Activated CD4-positive, alpha-beta T cell treated with anti-CD3 and anti-CD28 coated beads, Interleukin-2, amount 10 ng/mL, durations not matched to agents 7 days and 5 days (primary cell): ENCODE results near the gene TRMT112. TPM values are rescaled to one million over a fixed set of nuclear protein-coding genes. Genes with fewer than 3 reads are reported as not detected.

Experiments
- CTCF ChIA-PET: fragments of 350-600 bp; sonication (Branson Sonifier 250); formaldehyde crosslinking; loops from one replicate; lab custom pipeline; 2021; ENCODE audit warnings: antibody characterized with exemption; lab: Charles Lee
- POLR2A ChIA-PET: fragments of 350-600 bp; sonication (Branson Sonifier 250); formaldehyde crosslinking; loops from one replicate; lab custom pipeline; 2021; ENCODE audit warnings: antibody characterized with exemption; lab: Charles Lee
- DNase-seq: peaks from one replicate; pipeline ENCODE4 v3.0.0-alpha.2; 2020
- H3K27ac Mint-ChIP-seq: one replicate; pipeline ENCODE4 v1.8.0; 2021; ENCODE audit warnings: mild to moderate bottlenecking, moderate library complexity, mixed read lengths
- H3K27me3 Mint-ChIP-seq: one replicate; pipeline ENCODE4 v1.8.0; 2021; ENCODE audit warnings: mixed read lengths
- H3K36me3 Mint-ChIP-seq: one replicate; pipeline ENCODE4 v1.8.0; 2021; ENCODE audit warnings: low read depth, mixed read lengths
- H3K4me1 Mint-ChIP-seq: one replicate; pipeline ENCODE4 v1.8.0; 2021; ENCODE audit warnings: mixed read lengths
- H3K4me3 Mint-ChIP-seq: one replicate; pipeline ENCODE4 v1.8.0; 2021; ENCODE audit warnings: mild to moderate bottlenecking, moderate library complexity, mixed read lengths
- H3K9me3 Mint-ChIP-seq: one replicate; pipeline ENCODE4 v1.8.0; 2021; ENCODE audit warnings: mixed read lengths
- total RNA-seq, 2 experiments: library from RNA; stranded (reverse); gene quantifications; one replicate each; pipeline ENCODE4 v1.2.3, GENCODE V29; 2021

TRMT112 gene
- total RNA-seq, 2 experiments from 2014 or later = 160 to 171 TPM

- POLR2A ChIA-PET = no interaction called here
- H3K36me3 Mint-ChIP-seq = no peaks in the 10 kb centered on the region
- no peaks in the 10 kb centered on the region for H3K9me3 Mint-ChIP-seq
- H3K27ac Mint-ChIP-seq = peak within 1 kb of the TSS; percentile 46
- peak; percentile 20 for DNase-seq
- peak within 1 kb of the TSS; percentile 53 for H3K4me3 Mint-ChIP-seq
- CTCF ChIA-PET = interaction anchor here (0.7 to 5.8 kb wide), 17 partner anchors 9 to 105 kb away, joined by 3 to 92 read pairs (median 5); partner anchors contain the start of genes BAD, DNAJC4, FERMT3 and GPR137
- H3K27me3 Mint-ChIP-seq = peaks cover 59% of the 10 kb centered on the region
- H3K4me1 Mint-ChIP-seq = peaks cover 36% of the 10 kb centered on the region
Observed at GRCh38 chr11:64299847-64300648, 17.3 kb downstream of the TRMT112 start, which contains the start of gene CATSPERZ. CATSPERZ (plus strand) TSS chr11:64300358; CDS start chr11:64300411, 53 bp downstream.

DNA sequence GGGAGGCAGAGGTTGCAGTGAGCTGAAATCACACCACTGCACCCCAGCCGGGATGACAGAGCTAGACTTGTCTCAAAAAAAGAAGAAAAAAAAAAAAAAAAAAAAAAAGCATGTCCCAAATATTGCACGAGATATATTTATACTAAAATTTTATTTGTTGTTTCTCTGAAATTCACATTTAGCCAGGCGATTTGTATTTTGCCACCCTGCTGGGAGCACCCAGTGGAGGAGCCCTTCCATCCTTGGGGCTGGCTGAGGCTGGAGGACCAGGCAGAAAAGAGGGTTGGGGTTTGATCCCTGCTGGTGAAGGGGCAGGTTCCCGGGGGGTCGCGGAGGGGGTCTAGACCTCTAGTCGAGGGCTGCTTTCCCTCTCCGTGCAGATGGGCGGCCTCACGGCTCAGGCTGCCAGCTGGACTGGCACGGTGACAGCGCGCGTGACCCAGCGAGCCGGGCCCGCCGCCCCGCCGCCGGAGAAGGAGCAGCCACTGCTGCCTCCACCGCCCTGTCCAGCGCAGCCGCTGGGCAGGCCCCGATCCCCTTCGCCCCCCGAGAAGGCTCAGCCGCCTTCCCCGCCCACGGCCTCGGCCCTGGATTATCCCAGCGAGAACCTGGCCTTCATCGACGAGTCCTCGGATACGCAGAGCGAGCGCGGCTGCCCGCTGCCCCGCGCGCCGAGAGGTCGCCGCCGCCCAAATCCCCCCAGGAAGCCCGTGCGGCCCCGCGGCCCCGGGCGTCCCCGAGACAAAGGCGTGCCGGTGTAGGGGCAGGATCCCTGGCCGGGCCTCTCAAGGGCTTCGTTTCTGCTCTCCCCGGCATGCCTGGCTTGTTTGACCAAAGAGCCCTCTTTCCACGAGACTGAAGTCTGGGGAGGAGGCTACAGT lies 18.2 kb downstream of the TRMT112 start:
- Mint-ChIP-seq H3K36me3 (no peaks in the 10 kb centered on the region), H3K27me3 (peaks cover 65% of the 10 kb centered on the region), H3K4me3 (peak overlapping the region; percentile 25), H3K4me1 (peaks cover 33% of the 10 kb centered on the region), H3K27ac (peak overlapping the region; percentile 54), H3K9me3 (no peaks in the 10 kb centered on the region)
- ChIA-PET POLR2A (no interaction called here), CTCF (interaction anchor here (1.0 to 2.0 kb wide), 2 partner anchors 10 to 13 kb away, joined by 3 to 6 read pairs; partner anchors contain the start of gene GPR137)
- no peak for DNase-seq

DNA sequence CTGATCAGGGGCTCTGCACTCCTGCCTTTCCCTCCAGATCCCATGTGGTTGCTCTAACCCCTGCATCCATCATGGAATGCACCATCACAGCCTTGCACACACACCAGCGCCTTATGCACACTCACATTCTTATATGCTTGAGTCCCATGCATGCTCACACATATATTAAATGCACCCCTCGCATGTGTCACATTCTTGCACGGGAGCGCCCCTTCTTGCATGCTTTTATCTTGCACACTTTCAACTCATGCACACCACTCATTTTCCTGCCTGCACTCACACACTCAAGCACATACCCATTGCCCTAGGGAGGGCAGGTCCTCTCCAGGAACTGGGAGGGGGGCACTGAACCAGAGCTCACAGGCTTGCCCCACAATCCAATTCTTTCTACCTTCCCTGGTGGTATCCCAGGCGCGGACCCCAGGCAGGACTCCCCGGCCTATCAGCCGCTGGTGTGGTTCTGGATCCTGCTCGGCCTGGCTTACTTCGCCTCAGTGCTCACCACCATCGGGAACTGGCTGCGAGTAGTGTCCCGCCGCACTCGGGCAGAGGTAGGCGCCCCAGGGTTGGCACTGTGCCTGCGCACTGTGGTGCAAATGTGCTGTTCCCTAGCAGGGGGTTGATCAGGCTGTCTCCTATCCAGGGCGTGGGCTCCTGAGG lies 19.5 kb downstream of the TRMT112 start:
- peaks cover 22% of the 10 kb centered on the region for H3K4me1 Mint-ChIP-seq
- no peak overlapping the region for H3K27ac Mint-ChIP-seq
- ChIA-PET POLR2A (no interaction called here), CTCF (interaction anchor here (2.0 kb wide), 1 partner anchor 12 kb away, joined by 6 read pairs; the partner anchor contains the start of gene GPR137)
- no peaks in the 10 kb centered on the region for H3K36me3 Mint-ChIP-seq
- H3K27me3 Mint-ChIP-seq = peaks cover 79% of the 10 kb centered on the region
- no peak overlapping the region for H3K4me3 Mint-ChIP-seq
- DNase-seq = no peak
- no peaks in the 10 kb centered on the region for H3K9me3 Mint-ChIP-seq

DNA sequence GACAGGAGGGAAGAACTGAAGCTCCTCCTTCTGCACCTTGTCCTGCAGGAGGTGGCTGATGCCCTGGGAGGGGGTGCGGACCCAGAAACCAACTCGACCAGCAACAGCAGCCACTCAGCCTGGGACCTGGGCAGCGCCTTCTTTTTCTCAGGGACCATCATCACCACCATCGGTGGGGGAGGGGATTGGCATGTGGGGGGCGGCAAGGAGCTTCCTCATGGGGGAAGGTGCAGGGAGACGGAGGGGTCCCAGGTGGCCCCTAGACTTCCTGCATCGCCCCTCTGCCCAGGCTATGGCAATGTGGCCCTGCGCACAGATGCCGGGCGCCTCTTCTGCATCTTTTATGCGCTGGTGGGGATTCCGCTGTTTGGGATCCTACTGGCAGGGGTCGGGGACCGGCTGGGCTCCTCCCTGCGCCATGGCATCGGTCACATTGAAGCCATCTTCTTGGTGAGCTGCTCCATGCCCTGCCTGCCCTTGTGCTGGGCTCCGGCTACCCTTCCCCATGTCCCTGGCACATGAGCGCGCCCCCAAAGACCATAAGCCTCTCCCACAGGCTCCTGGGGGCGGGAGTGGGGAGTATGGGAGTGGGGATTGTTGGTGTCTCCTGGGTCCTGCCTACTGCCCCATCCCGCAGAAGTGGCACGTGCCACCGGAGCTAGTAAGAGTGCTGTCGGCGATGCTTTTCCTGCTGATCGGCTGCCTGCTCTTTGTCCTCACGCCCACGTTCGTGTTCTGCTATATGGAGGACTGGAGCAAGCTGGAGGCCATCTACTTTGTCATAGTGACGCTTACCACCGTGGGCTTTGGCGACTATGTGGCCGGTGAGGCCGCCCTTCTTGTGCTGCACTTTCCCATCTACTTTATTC lies 20.3 kb downstream of the TRMT112 start:
- H3K4me3 Mint-ChIP-seq = no peak overlapping the region
- POLR2A ChIA-PET = no interaction called here
- H3K4me1 Mint-ChIP-seq = peaks cover 25% of the 10 kb centered on the region
- no peaks in the 10 kb centered on the region for H3K36me3 Mint-ChIP-seq
- H3K9me3 Mint-ChIP-seq = no peaks in the 10 kb centered on the region
- H3K27ac Mint-ChIP-seq = no peak overlapping the region
- no peak for DNase-seq
- H3K27me3 Mint-ChIP-seq = peaks cover 82% of the 10 kb centered on the region
- CTCF ChIA-PET = interaction anchor here (0.8 to 2.5 kb wide), 6 partner anchors 7 to 92 kb away, joined by 3 to 8 read pairs (median 4); partner anchors contain the start of genes BAD, GPR137, PRDX5 and TRMT112

DNA sequence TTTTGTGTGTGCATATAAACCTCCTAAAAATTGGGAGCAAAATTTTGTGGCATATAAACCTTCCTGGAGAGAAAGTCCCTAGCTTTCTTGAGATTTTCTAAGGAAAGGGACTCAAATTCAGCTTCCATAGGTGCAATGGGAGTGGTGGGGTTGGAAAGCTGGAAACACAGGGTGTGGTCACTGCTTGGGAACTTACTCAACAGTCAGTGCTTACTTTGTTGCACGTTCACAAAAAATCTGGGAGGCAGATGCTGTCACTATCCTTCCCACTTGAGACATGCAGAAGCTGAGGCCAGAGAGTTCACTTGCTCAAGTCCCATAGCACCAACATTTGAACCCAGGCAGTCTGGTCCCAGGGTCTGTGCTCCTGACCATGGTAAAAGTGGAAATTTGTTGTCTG lies 21.1 kb downstream of the TRMT112 start:
- no peak overlapping the region for H3K4me3 Mint-ChIP-seq
- DNase-seq = no peak
- H3K4me1 Mint-ChIP-seq = peaks cover 25% of the 10 kb centered on the region
- CTCF ChIA-PET = interaction anchor here (0.8 to 2.5 kb wide), 5 partner anchors 8 to 91 kb away, joined by 3 to 8 read pairs (median 4); partner anchors contain the start of genes BAD, PRDX5 and TRMT112
- no peak overlapping the region for H3K27ac Mint-ChIP-seq
- POLR2A ChIA-PET = no interaction called here
- no peaks in the 10 kb centered on the region for H3K9me3 Mint-ChIP-seq
- H3K27me3 Mint-ChIP-seq = peaks cover 79% of the 10 kb centered on the region
- no peaks in the 10 kb centered on the region for H3K36me3 Mint-ChIP-seq

DNA sequence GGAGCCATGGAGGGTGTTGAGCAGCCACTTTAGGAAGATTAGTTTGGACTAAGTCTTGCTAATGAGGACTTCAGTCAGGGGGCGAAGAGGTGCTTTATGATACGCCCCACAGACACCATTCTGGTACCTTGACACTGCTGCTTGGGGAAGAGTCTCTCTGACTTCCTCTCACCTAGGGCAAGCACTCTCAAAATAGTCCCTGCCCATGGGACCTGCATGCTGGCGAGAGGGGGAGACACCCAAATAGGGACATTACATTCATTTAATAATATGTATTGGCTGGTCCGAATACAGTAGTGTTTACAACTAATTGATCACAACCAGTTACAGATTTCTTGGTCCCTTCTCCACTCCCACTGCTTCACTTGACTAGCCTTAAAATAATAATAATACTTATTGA lies 21.6 kb downstream of the TRMT112 start:
- ChIA-PET POLR2A (no interaction called here), CTCF (interaction anchor here (0.7 to 2.5 kb wide), 4 partner anchors 9 to 350 kb away, joined by 3 to 8 read pairs (median 4); no protein-coding TSS in a partner anchor)
- Mint-ChIP-seq H3K9me3 (no peaks in the 10 kb centered on the region), H3K4me3 (no peak overlapping the region), H3K27me3 (peaks cover 80% of the 10 kb centered on the region), H3K4me1 (peaks cover 23% of the 10 kb centered on the region), H3K36me3 (peaks cover under 1% of the 10 kb centered on the region), H3K27ac (no peak overlapping the region)
- DNase-seq = no peak

DNA sequence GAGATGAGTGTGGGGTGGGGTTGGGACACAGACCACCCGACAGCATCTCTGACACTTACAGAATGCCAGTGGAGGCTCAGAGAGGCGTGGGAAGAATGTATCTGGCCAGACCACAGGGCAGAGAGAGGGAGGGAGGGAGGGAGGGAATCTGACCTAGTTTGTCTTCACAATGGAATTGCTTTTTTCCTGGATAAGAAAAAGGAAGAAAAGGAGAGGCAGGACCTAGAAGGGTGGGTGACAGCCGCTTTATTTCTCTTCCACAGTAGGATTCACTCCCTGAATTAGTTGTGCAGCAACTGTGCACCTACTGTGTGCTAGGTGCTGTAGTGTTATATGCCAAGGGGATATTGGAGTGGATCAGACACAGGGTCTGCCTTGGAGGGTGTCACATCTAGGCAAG lies 22.6 kb downstream of the TRMT112 start:
- peaks cover 79% of the 10 kb centered on the region for H3K27me3 Mint-ChIP-seq
- peaks cover 2% of the 10 kb centered on the region for H3K36me3 Mint-ChIP-seq
- H3K4me3 Mint-ChIP-seq = no peak overlapping the region
- DNase-seq = no peak
- H3K9me3 Mint-ChIP-seq = no peaks in the 10 kb centered on the region
- no peak overlapping the region for H3K27ac Mint-ChIP-seq
- POLR2A ChIA-PET = no interaction called here
- CTCF ChIA-PET = interaction anchor here (0.6 to 2.5 kb wide), 7 partner anchors 8 to 349 kb away, joined by 3 to 8 read pairs (median 4); no protein-coding TSS in a partner anchor
- peaks cover 19% of the 10 kb centered on the region for H3K4me1 Mint-ChIP-seq

DNA sequence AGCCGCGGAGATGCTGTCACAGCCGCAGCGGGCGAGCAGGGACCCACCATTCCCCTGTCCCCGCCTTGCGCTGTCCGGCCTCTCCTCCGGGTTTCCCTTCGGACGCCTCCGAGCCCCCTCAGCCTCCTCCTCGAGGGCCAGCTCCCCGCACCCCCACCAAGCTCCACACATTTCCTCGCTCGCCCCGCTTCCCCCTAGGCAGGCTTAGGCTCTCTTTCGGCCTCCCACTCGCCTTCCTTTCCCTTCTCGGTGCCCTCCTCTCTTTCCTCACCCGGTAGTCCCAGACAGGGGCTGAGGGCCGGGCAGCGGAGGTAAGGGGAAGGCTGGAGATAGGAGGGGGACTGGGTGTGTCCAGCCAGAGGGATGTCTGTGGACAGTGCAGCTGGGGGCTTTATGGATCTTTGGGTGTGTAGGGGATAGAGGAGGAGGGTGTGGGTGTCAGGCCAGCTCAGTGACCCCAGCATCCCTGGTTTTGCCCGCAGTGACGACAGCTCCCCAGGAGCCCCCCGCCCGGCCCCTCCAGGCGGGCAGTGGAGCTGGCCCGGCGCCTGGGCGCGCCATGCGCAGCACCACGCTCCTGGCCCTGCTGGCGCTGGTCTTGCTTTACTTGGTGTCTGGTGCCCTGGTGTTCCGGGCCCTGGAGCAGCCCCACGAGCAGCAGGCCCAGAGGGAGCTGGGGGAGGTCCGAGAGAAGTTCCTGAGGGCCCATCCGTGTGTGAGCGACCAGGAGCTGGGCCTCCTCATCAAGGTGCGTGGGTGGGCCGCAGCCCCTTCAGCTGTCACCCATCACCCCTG lies 24.7 kb downstream of the TRMT112 start:
- peaks cover 63% of the 10 kb centered on the region for H3K27me3 Mint-ChIP-seq
- H3K36me3 Mint-ChIP-seq = peaks cover 3% of the 10 kb centered on the region
- no peaks in the 10 kb centered on the region for H3K9me3 Mint-ChIP-seq
- H3K4me1 Mint-ChIP-seq = peaks cover 15% of the 10 kb centered on the region
- ChIA-PET POLR2A (no interaction called here), CTCF (interaction anchor here (1.5 to 5.1 kb wide), 2 partner anchors 10 to 47 kb away, joined by 4 to 50 read pairs; partner anchors contain the start of gene ESRRA)
- no peak overlapping the region for H3K27ac Mint-ChIP-seq
- no peak overlapping the region for H3K4me3 Mint-ChIP-seq
- no peak for DNase-seq

DNA sequence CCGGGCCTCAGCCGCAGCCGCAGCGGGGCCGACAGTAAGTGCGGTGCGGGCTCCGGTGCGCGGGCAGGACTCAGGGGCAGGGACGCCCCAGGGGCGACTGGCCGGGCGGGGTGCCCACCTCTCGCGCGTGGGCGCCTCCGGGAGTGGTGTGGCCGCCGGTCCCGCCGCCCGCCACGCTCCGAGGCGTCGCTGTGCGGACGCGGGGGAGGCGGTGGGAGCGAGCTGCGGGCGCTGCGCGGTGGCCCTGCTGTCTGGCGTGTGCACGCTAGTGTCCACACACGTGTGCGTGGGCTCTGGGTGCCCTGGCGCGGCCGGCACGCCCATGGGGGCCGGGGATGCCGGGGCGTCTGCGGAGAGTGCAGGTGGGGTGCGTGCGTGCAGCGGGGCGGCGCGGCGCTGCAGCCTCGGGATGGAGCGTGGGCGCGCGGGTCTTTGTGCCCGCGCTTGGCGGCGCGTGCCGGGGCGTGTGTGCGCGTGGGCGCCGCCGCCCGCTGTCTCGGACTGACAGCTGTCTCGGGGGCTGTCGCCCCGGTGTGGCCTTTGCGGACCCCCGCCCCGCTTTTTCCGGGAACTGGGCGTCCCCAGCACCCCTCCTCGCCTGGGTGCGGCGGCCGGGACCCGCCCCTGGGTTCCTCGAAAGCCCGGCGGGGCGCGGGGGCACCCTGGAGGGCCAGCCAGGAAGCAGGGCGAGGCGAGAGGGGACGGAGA lies 25.5 kb downstream of the TRMT112 start:
- Mint-ChIP-seq H3K27me3 (peaks cover 56% of the 10 kb centered on the region), H3K36me3 (peaks cover 4% of the 10 kb centered on the region), H3K9me3 (no peaks in the 10 kb centered on the region), H3K4me1 (peaks cover 13% of the 10 kb centered on the region), H3K27ac (no peak overlapping the region), H3K4me3 (no peak overlapping the region)
- ChIA-PET CTCF (interaction anchor here (1.5 to 5.1 kb wide), 2 partner anchors 11 to 46 kb away, joined by 4 to 50 read pairs; partner anchors contain the start of gene ESRRA), POLR2A (no interaction called here)
- no peak for DNase-seq

- peak within 1 kb of the TSS; percentile 26 for H3K4me3 Mint-ChIP-seq
- ChIA-PET POLR2A (no interaction called here), CTCF (interaction anchor here (5.1 kb wide), 1 partner anchor 12 kb away, joined by 50 read pairs; the partner anchor contains the start of gene ESRRA)
- H3K4me1 Mint-ChIP-seq = peaks cover 19% of the 10 kb centered on the region
- peaks cover 50% of the 10 kb centered on the region for H3K27me3 Mint-ChIP-seq
- no peak for DNase-seq
- no peaks in the 10 kb centered on the region for H3K9me3 Mint-ChIP-seq
- H3K36me3 Mint-ChIP-seq = peaks cover 4% of the 10 kb centered on the region
- no peak within 1 kb of the TSS for H3K27ac Mint-ChIP-seq
Observed at GRCh38 chr11:64291262-64291751, 26.1 kb downstream of the TRMT112 start, which contains the start of gene KCNK4. KCNK4 (plus strand) TSS chr11:64291302; CDS start chr11:64293019, 1,717 bp downstream.
